ENCODE data around the gene TMEM9B. TPM values are rescaled to one million over a fixed set of nuclear protein-coding genes. Genes with fewer than 3 reads are reported as not detected.
"Not testable (repeated sequence)": the region's sequence is repeated elsewhere in the genome, so short reads cannot be mapped to it uniquely, and the experiment has no call there.

Gene TMEM9B
- total and polyA plus RNA-seq, 5 donors from 2014 or later: 38.7 to 147 (median 111) TPM

DNA sequence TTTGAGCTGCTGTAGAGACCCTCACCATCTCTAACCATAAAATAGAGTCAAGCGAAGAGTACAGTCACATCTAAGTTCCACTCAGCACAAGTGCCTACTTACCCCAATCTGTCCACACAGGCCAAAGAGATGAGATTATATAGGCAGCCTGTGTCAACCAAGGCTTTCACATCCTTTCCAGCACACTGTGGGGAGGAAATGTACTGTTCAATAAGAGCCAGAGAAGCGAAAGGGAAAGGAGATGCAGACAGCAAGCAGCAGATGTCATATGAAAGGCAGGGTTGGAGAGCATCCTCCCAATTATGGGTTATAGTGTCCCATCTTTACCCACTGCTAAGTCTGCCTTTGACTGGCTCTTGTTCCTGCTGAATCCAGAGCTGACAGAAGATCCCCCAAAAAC lies 23.2 kb upstream of the TMEM9B start:
- Mint-ChIP-seq H3K27me3 (peaks cover 25% of the 10 kb centered on the region), H3K4me3 (no peak overlapping the region), H3K9me3 (no peaks in the 10 kb centered on the region), H3K36me3 (no peaks in the 10 kb centered on the region), H3K4me1 (no peaks in the 10 kb centered on the region), H3K27ac (no peak overlapping the region)
- no peak overlapping the region for H3K27ac ChIP-seq (ENCODE audit: insufficient read depth, low read length, poor library complexity, severe bottlenecking)
- peaks cover 18% of the 10 kb centered on the region for H3K27me3 ChIP-seq (ENCODE audit: control insufficient read depth, insufficient read depth, low read length)
- DNase-seq (peak in 1 of 3 donors; percentile 46), ATAC-seq (ENCODE audit: low read depth in 2 of 2) (no peak)
- no peaks in the 10 kb centered on the region for H3K36me3 ChIP-seq (ENCODE audit: control insufficient read depth, insufficient read depth, low read length)
- no peaks in the 10 kb centered on the region for H3K4me1 ChIP-seq (ENCODE audit: control insufficient read depth, insufficient read depth, low read length, poor library complexity, severe bottlenecking)
- H3K9me3 ChIP-seq (ENCODE audit: control insufficient read depth in 2 of 2, low read length in 2 of 2): no peaks in the 10 kb centered on the region
- no peak overlapping the region for H3K4me3 ChIP-seq (ENCODE audit: low read depth, low read length)

DNA sequence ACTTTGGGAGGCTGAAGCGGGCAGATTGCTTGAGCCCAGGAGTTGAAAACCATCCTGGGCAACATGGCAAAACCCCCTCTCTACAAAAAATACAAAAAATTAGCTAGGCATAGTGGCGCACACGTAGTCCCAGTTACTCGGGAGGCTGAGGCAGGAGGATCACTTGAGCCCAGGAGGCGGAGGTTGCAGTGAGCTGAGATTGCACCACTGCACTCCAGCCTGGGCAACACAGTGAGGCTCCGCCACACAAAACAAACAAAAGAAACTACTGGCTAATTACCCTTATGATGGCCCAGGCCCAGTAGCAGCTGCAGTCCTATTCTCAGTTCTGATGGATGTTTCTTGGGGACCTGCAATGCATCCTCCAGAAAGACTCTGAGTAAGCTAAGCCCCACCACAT lies 22.5 kb upstream of the TMEM9B start:
- H3K4me1 Mint-ChIP-seq; H3K4me3 ChIP-seq (ENCODE audit: low read depth, low read length); ATAC-seq (ENCODE audit: low read depth in 2 of 2); H3K4me1 ChIP-seq (ENCODE audit: control insufficient read depth, insufficient read depth, low read length, poor library complexity, severe bottlenecking); H3K9me3 ChIP-seq (ENCODE audit: control insufficient read depth in 2 of 2, low read length in 2 of 2); H3K4me3 Mint-ChIP-seq; H3K36me3 Mint-ChIP-seq; H3K27ac ChIP-seq (ENCODE audit: insufficient read depth, low read length, poor library complexity, severe bottlenecking); DNase-seq; H3K27ac Mint-ChIP-seq; H3K9me3 Mint-ChIP-seq; H3K36me3 ChIP-seq (ENCODE audit: control insufficient read depth, insufficient read depth, low read length): not testable (repeated sequence)
- peaks cover 19% of the 10 kb centered on the region for H3K27me3 Mint-ChIP-seq
- peaks cover 13% of the 10 kb centered on the region for H3K27me3 ChIP-seq (ENCODE audit: control insufficient read depth, insufficient read depth, low read length)

DNA sequence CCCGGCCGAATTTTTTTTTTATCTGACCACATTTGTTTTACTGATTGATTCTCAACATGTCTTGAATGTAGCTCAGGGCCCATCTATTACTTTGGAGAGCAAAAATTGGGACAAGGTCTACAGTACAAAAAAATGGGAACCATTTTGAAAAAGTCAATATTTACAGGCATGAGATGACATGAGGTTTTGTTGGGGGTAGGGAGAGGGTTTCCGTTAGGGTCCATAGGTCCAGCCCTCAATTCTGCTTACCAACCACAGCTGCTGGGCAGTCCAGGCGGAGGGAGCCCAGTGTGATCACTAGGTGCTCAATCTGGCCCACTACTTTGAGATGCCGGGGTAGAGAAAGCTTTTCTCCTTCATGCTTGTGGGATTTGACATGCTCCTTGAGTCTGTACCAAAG lies 21.2 kb upstream of the TMEM9B start:
- Mint-ChIP-seq H3K4me1 (no peaks in the 10 kb centered on the region), H3K9me3 (no peaks in the 10 kb centered on the region), H3K27me3 (peaks cover 10% of the 10 kb centered on the region), H3K36me3 (no peaks in the 10 kb centered on the region), H3K27ac (no peak overlapping the region), H3K4me3 (no peak overlapping the region)
- Histone ChIP-seq H3K27me3 (ENCODE audit: control insufficient read depth, insufficient read depth, low read length) (peaks cover 10% of the 10 kb centered on the region), H3K27ac (ENCODE audit: insufficient read depth, low read length, poor library complexity, severe bottlenecking) (no peak overlapping the region), H3K9me3 (ENCODE audit: control insufficient read depth in 2 of 2, low read length in 2 of 2) (no peaks in the 10 kb centered on the region), H3K36me3 (ENCODE audit: control insufficient read depth, insufficient read depth, low read length) (no peaks in the 10 kb centered on the region), H3K4me1 (ENCODE audit: control insufficient read depth, insufficient read depth, low read length, poor library complexity, severe bottlenecking) (no peaks in the 10 kb centered on the region), H3K4me3 (ENCODE audit: low read depth, low read length) (no peak overlapping the region)
- no peak for ATAC-seq (ENCODE audit: low read depth in 2 of 2)
- DNase-seq: no peak

DNA sequence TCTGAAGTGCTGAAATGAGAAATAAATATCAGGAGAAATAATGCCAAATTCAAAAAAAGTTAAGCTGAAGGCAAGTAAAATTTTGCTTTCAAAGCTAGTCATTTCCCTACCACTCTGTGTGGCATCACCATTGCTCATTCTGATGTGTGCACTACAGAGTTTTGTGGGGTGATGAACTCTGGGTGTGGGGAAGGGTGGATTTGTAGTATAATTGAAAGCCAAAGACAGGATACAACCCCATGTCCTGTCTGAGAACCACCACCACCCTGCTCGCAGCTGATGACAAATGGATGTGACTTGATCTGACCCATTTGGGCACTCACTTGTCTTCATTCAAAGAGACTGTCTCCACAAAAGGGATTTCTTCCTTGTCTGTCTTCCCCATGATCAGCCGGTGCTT lies 19.3 kb upstream of the TMEM9B start:
- Histone ChIP-seq H3K9me3 (ENCODE audit: control insufficient read depth in 2 of 2, low read length in 2 of 2) (no peaks in the 10 kb centered on the region), H3K27ac (ENCODE audit: insufficient read depth, low read length, poor library complexity, severe bottlenecking) (no peak overlapping the region), H3K36me3 (ENCODE audit: control insufficient read depth, insufficient read depth, low read length) (no peaks in the 10 kb centered on the region), H3K4me3 (ENCODE audit: low read depth, low read length) (no peak overlapping the region), H3K27me3 (ENCODE audit: control insufficient read depth, insufficient read depth, low read length) (peaks cover 4% of the 10 kb centered on the region), H3K4me1 (ENCODE audit: control insufficient read depth, insufficient read depth, low read length, poor library complexity, severe bottlenecking) (no peaks in the 10 kb centered on the region)
- Mint-ChIP-seq H3K27ac (no peak overlapping the region), H3K36me3 (no peaks in the 10 kb centered on the region), H3K4me1 (no peaks in the 10 kb centered on the region), H3K27me3 (peaks cover under 1% of the 10 kb centered on the region), H3K9me3 (no peaks in the 10 kb centered on the region), H3K4me3 (no peak overlapping the region)
- no peak for DNase-seq
- ATAC-seq (ENCODE audit: low read depth in 2 of 2): no peak

DNA sequence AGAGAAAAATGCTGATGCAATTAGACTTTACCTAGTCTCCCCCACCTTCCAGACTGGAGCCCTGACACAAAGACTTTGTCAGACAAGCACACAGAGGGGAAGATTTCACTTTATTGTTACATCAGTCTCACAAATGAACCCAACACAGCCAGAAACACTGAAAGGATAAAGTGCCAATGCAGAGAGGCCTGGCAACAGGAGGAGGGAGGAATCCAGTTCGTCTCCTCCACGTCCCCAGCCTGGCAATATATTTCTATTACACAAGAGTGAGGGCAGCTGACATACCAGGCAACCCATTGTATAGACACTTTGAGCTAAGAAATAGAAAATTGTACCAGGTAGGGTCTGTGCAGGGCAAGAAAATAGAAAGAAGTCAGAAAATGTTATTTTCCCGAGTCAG lies 16.2 kb upstream of the TMEM9B start:
- H3K36me3 ChIP-seq (ENCODE audit: control insufficient read depth, insufficient read depth, low read length): no peaks in the 10 kb centered on the region
- Mint-ChIP-seq H3K4me3 (no peak overlapping the region), H3K27me3 (no peaks in the 10 kb centered on the region), H3K9me3 (no peaks in the 10 kb centered on the region), H3K27ac (no peak overlapping the region), H3K4me1 (no peaks in the 10 kb centered on the region), H3K36me3 (no peaks in the 10 kb centered on the region)
- H3K9me3 ChIP-seq (ENCODE audit: control insufficient read depth in 2 of 2, low read length in 2 of 2): no peaks in the 10 kb centered on the region
- H3K27ac ChIP-seq (ENCODE audit: insufficient read depth, low read length, poor library complexity, severe bottlenecking): no peak overlapping the region
- H3K27me3 ChIP-seq (ENCODE audit: control insufficient read depth, insufficient read depth, low read length): no peaks in the 10 kb centered on the region
- DNase-seq: no peak
- ATAC-seq (ENCODE audit: low read depth in 2 of 2): no peak
- no peak overlapping the region for H3K4me3 ChIP-seq (ENCODE audit: low read depth, low read length)
- H3K4me1 ChIP-seq (ENCODE audit: control insufficient read depth, insufficient read depth, low read length, poor library complexity, severe bottlenecking): no peaks in the 10 kb centered on the region

DNA sequence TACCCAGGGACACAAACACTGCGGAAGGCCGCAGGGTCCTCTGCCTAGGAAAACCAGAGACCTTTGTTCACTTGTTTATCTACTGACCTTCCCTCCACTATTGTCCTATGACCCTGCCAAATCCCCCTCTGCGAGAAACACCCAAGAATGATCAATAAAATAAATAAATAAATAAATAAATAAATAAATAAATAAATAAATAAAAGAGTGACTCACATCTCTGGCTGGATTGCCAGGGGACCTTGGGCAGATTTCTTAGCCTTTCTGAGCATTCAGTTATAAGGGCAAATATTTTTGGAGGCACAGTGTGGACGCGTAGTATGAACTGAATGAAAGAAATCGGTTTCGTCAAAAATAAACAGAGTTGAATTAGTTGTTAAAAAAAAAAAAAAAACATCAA lies 15.1 kb upstream of the TMEM9B start:
- H3K27me3 ChIP-seq (ENCODE audit: control insufficient read depth, insufficient read depth, low read length); H3K9me3 ChIP-seq (ENCODE audit: control insufficient read depth in 2 of 2, low read length in 2 of 2); DNase-seq; H3K4me3 ChIP-seq (ENCODE audit: low read depth, low read length); H3K36me3 ChIP-seq (ENCODE audit: control insufficient read depth, insufficient read depth, low read length); ATAC-seq (ENCODE audit: low read depth in 2 of 2); H3K4me1 Mint-ChIP-seq; H3K4me3 Mint-ChIP-seq; H3K4me1 ChIP-seq (ENCODE audit: control insufficient read depth, insufficient read depth, low read length, poor library complexity, severe bottlenecking); H3K27ac ChIP-seq (ENCODE audit: insufficient read depth, low read length, poor library complexity, severe bottlenecking); H3K9me3 Mint-ChIP-seq; H3K27me3 Mint-ChIP-seq; H3K36me3 Mint-ChIP-seq; H3K27ac Mint-ChIP-seq: not testable (repeated sequence)

DNA sequence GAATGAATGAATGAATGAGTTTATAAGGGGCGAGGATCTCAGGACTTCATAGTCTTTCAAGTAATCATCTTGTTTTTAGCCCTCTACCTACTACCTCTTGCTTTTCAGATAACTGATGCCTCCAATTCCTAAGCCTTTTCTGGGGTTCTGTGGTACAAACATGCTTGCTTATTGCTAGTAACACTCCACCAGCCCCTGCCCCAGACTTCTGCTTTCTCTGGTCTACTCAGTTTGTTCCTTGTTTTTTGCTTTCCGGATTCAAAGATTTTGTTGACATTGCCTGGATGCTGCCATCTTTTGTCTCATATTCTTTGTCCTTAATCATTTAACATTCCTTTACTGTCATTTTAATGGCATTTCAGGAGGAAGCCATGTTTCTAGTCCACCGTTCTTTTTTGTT lies 8.9 kb upstream of the TMEM9B start:
- Mint-ChIP-seq H3K27me3 (no peaks in the 10 kb centered on the region), H3K4me1 (peaks cover 0 to 5% (median 0%) of the 10 kb centered on the region in 4 donors), H3K36me3 (no peaks in the 10 kb centered on the region), H3K4me3 (no peak overlapping the region), H3K9me3 (no peaks in the 10 kb centered on the region), H3K27ac (no peak overlapping the region)
- Histone ChIP-seq H3K27me3 (ENCODE audit: control insufficient read depth, insufficient read depth, low read length) (no peaks in the 10 kb centered on the region), H3K9me3 (ENCODE audit: control insufficient read depth in 2 of 2, low read length in 2 of 2) (no peaks in the 10 kb centered on the region), H3K4me3 (ENCODE audit: low read depth, low read length) (no peak overlapping the region), H3K27ac (ENCODE audit: insufficient read depth, low read length, poor library complexity, severe bottlenecking) (no peak overlapping the region), H3K4me1 (ENCODE audit: control insufficient read depth, insufficient read depth, low read length, poor library complexity, severe bottlenecking) (no peaks in the 10 kb centered on the region), H3K36me3 (ENCODE audit: control insufficient read depth, insufficient read depth, low read length) (no peaks in the 10 kb centered on the region)
- no peak for ATAC-seq (ENCODE audit: low read depth in 2 of 2)
- DNase-seq: no peak

DNA sequence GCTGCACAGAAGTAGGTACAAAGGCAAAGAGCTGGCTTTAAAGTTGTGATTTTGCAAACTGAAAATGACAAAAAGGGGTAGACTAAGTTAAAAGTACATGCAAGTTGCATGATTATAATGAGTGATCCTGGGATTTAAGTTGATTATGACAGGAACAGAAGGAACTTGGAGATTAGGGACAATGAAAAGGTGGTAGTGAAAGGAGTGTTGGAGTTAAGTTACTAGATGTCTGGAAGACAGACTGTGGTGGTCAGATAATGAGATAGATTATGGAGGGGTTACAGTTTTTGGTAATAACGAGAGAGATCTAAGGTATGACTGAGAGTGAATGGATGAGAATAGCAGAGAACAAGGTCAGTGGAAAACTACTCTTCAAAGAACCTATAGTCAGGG lies 7.7 kb upstream of the TMEM9B start:
- H3K36me3 ChIP-seq (ENCODE audit: control insufficient read depth, insufficient read depth, low read length): no peaks in the 10 kb centered on the region
- peaks cover 0 to 5% (median 0%) of the 10 kb centered on the region in 4 donors for H3K4me1 Mint-ChIP-seq
- no peak overlapping the region for H3K27ac Mint-ChIP-seq
- H3K4me3 Mint-ChIP-seq: no peak overlapping the region
- H3K9me3 Mint-ChIP-seq: no peaks in the 10 kb centered on the region
- H3K36me3 Mint-ChIP-seq: peaks cover 3% of the 10 kb centered on the region
- DNase-seq: no peak
- ATAC-seq (ENCODE audit: low read depth in 2 of 2): no peak
- H3K9me3 ChIP-seq (ENCODE audit: control insufficient read depth in 2 of 2, low read length in 2 of 2): no peaks in the 10 kb centered on the region
- no peaks in the 10 kb centered on the region for H3K4me1 ChIP-seq (ENCODE audit: control insufficient read depth, insufficient read depth, low read length, poor library complexity, severe bottlenecking)
- H3K27me3 Mint-ChIP-seq: no peaks in the 10 kb centered on the region
- no peaks in the 10 kb centered on the region for H3K27me3 ChIP-seq (ENCODE audit: control insufficient read depth, insufficient read depth, low read length)
- no peak overlapping the region for H3K27ac ChIP-seq (ENCODE audit: insufficient read depth, low read length, poor library complexity, severe bottlenecking)
- H3K4me3 ChIP-seq (ENCODE audit: low read depth, low read length): no peak overlapping the region
